Lung microvascular endothelial cell (primary cell): ENCODE measurements around the gene DOCK4. TPM values are rescaled to one million over a fixed set of nuclear protein-coding genes. Genes with fewer than 3 reads are reported as not detected.
"Not testable (repeated sequence)": the region's sequence is repeated elsewhere in the genome, so short reads cannot be mapped to it uniquely, and the experiment has no call there.

Experiments used
- DNase-seq, 2 donors: peaks; one replicate each; pipeline versions ENCODE4 v3.0.0 to v3.0.0-alpha.2; 2010; ENCODE audit warnings: low read depth in 2 of 2
- total RNA-seq: library from RNA; depleted of rRNA; stranded (reverse); fragments of >200 nt; gene quantifications from 2 replicates; pipeline ENCODE4 v1.2.1, GENCODE V29; 2014

DOCK4 gene
- total RNA-seq, 1 donor from 2014 or later = 57.1 TPM

DNA sequence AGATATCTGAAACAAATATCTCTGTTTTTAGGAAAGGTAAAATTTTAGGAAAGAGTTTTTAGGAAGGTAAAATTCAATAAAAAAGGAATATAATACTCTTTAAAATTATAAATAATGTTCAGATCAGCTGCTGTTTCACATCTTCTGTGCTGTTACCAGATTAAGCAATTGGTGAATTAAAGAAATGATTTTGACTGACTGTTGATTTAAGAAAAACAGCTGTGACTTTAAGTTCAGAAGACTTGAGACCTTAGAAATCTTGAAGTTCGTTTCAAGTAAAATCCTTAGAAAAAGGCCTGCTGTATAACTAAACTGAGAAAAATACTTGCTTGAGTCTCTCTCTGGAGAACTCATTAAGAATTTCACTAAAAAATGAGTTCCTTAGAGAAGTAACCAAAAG lies 250.6 kb downstream of the DOCK4 start:
- no peak for DNase-seq

DNA sequence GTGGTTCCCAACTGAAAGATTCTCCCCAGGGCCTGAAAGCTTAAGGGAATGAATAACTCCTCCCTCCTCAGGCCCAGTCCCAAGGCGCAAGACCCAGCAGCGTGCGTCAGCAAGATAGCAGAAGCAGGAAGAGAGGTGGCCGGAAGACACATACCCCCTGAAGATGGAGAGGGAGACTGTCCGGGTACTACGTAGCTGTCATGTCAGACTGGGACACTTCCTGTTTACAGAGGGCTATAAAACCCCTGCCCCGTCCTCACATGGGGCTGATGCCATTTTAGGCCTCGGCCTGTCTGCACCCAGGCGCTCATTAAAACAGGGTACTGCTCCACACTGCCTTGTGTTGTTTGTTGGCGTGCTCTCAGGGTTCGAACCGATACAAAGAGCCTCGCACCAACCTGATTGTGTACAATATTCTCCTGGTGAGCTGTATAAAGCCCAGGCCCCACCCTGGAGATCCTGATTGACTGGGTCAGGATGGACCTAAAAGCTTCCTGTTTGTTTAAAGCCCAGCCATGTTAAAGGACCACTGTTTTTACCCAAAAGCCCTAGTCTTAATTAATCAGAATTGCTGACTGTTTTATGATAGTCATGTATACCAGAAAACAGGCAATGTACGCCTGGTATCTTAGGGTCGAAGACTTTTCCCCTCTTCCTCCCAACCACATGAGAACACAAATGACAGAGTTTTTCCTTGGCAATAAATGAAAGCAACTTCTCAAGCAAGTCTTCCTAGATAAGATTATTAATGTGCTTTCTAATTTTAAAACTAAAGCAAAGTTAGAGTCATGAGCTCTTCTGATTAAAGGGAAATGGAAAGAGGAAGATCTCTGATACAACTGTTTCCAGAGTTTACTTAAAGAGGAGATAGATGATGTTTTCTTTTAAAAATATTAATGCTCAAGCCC lies 251.5 kb downstream of the DOCK4 start:
- peak; percentile 7 to 59 for DNase-seq

DNA sequence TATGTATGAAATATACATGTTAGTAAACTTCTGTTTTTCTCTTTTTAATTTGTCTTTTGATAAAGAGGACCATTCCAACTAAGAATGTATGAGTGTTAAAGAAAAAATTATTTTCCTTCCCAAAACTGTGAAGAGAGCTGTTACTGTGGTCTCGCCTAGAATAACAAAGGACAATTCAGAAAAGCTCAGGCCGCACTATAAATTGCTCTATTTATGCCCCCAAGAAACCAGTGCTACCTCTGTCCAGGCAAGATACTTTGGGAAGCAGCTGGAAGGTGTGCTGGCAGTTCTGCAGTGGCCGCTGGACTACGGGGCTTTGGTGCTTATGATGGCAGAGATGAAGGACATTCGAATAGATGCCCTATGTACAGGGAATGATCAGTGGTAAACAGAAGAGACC lies 252.1 kb downstream of the DOCK4 start:
- no peak for DNase-seq

DNA sequence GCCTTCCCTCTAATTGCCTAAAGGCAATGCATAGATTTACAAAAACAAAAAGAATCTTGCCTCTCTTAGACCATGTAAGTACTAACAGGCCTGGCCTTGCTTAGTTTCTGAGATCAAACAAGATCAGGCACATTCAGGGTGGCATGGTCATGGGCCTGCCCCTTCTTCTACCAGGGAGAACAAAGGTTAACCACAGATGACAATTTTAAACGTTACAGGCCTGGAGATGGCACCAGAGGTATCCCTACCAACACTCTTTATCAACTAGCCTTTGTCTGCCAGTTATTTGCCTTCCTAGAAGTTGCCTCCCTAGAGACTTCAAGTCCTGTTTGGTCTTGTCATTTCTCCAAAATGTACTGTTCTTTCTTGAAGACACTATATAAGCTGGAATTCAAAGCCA lies 252.6 kb downstream of the DOCK4 start:
- peak; percentile 12 to 58 for DNase-seq

DNA sequence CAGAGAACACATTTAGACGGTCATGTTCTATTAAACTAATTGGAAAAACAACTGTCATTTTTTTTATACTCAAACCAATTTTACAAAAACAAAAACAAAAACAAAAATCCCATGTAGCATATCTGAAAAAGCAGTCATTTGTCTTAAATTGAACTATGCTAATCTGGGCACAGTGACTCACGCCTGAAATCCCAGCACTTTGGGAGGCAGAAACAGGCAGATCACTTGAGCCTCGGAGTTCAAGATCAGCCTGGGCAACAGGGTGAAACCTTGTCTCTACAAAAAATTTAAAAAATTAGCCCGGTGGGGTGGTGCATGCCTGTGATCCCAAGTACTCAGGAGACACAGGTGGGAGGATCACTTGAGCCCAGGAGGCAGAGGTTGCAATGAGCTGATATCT lies 253.4 kb downstream of the DOCK4 start:
- DNase-seq = no peak

DNA sequence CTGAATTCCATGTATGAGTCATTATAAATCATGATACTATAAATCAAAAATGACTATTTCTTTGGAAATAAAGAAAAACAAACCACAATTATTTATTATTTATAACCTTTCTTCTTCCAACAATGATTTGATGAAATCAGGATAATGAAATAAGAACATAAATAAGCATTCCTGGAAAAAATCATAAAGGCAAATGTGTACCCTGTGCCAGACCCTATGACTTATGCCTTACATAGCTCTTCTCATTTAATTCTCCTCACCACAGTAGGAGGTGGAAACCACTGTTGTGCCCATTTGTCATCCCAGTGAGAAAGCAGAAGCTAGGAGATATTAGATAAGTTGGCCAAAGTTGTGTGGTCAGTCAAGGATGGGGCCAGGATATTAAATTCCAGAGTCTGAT lies 255.1 kb downstream of the DOCK4 start:
- no peak for DNase-seq

DNA sequence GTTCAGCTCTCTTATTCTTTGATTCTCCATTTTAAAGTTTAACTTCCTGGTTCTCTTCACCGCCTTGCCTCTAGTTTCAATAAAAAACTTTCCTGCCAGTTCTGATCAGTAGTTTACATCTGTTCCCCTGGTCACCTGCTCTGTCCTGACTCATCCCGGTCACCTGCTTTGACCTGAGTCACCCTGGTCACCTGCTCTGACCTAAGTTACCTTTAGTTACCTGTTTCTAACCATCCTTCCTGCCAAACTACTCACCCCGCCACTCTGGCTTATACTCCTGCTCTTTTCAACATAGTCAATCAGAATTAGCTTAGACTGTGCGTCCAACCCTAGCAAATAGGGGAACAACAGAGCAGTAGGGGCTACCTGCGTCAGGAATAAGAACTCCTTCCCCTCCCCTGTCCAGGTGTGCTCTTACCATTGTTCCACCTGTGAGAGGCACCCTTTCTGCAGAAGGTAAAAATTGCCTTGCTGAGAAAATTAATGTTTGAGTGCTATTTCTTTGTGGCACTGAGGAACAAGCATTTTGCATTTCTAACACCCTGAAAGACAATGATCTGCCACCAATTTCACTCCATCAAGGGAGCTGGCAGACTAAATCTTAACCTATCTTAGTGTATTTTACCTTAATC lies 263.6 kb downstream of the DOCK4 start:
- no peak for DNase-seq

DNA sequence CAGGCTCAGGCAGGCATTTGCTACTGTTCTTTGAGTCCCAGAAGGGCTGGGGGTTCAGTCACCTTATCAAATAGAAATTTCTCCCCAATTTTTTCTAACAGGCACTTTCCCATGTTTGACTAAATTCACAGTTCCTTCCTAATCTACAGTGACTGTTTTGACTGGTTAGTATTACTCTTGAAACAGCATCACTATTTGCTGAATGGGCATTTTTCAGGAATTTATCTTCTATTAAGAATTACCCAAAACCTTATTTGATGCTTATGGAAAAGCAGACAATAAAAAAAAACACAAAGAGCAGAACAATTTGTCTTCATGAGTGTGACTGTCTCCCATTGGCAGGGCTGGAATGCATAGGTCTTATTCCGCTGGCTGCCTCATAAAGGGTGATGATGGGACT lies 269.0 kb downstream of the DOCK4 start:
- no peak for DNase-seq

DNA sequence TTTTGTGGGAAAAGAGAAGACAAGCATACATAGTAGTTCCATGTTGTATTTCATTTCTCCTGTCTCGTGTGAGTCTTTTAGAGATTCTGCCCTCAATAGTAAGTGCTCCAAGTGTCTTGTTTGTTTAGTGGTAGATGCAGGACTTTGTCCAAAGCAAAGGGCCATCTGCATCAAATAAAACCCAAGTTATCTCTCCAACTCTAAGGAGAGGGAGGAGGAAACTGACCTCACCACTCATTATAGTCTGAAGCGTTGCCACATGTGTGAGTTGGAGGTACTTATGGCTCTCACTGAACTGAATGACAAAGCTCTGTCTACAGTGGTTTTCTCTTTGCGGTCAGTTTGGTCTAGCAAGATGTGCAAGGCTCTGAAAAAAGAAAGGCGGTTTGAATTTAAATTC lies 272.6 kb downstream of the DOCK4 start:
- DNase-seq = no peak

DNA sequence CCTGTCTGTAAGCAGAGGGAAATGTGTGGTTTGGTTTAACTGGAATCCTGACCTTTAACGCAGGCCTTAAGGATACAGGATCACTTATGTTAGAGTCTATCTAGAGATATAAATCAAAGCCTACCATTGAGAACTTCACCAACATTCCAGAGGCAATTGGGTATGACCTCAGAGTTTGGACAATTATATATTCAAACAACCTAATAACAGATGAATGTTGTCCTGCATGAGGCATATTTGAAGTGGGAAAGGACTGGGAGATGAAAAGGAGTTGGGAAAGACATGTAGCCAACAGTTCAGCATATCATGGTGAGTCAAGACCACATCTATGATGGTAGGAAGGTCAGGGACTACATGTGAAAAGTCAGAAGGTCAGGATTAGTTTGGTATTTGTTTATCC lies 274.2 kb downstream of the DOCK4 start:
- DNase-seq = no peak

DNA sequence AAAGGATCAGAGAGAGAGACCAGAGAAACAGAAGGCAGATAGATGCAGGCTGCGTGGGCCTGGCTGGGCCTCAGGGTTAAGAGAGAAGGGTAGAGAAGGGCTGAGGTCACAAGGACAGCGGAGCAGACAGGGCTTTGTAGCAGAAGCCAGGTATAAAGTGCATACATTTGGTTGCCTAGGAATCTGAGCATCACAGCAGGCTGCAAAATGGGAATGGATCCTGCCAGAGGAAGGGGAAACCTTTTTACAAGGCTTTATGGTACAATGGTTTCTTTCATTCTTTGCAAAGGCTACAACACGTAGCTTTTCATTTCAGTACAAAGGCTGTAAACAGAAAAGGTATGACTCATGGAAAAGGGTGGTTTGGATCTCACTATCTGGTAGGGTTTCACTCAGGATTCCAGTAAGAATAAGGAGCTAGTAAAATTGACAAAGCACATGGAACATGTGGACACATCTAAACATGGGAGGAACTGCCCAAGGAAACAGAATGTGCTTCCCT lies 275.1 kb downstream of the DOCK4 start:
- DNase-seq = peak; percentile 37 to 56

DNA sequence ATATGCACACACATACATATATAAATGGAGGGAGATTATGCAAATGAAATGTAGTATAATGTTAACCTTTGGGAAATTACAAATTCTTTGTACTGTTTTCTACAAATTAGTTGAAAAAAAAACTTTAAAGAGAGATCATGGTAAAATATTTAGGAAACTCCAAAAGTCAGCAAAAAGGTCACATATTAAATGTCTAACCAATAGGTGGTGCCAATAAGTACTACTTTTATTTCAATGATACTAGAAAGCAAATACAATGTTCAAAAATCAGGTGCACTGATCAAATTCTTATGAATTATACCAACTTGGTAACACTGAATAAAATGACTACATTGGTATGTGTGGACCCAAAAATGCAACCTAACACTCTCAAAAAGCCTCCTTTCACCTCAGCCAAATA lies 276.9 kb downstream of the DOCK4 start:
- DNase-seq = no peak

DNA sequence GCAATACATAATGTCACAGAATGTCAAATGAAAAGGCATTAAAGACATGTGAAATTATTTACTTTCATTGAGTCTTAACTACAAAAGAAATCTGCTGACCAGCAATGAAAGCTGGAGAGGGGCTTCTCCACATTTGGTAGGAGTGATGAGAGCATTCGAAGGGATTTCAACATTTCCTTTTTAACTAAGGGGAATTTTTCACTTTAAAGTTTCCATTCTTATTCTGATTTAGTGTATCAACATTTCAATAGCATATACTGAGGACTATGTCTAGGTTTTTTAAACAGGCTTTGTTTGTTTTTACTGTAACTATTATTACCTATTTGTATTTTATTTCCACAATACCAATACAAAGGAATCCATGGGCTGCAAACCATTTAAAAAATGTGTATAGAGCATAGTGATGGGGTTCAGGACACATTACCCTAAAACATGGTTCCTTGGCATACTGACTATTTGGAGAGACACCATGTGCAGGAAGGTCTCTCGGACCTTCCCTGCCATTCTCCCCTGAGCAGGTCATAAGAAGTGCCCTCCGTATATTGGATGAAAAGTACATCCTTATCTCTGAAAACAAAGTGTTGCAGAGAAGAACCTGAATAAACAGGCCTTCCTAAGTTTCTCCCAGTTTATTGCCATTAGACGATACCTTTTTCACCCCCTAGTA lies 278.7 kb downstream of the DOCK4 start:
- no peak for DNase-seq

DNA sequence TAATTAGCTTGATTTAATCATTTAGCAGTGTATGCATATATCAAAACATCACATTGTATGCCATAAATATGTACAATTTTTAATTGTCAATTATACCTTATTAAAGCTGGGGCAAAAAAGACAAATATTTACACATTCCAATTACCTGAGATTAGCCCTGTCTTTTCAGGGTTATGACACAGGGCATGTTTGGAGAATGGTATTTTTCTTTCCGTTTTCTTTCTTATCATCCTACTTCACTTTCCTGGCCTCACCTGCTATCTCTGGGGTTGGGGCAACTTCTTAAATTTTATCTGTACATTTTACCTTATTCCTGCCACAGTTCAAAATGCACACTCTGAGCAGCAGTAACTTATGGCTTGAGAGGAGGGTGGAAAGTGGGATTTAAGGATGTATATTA lies 285.9 kb downstream of the DOCK4 start:
- no peak for DNase-seq

DNA sequence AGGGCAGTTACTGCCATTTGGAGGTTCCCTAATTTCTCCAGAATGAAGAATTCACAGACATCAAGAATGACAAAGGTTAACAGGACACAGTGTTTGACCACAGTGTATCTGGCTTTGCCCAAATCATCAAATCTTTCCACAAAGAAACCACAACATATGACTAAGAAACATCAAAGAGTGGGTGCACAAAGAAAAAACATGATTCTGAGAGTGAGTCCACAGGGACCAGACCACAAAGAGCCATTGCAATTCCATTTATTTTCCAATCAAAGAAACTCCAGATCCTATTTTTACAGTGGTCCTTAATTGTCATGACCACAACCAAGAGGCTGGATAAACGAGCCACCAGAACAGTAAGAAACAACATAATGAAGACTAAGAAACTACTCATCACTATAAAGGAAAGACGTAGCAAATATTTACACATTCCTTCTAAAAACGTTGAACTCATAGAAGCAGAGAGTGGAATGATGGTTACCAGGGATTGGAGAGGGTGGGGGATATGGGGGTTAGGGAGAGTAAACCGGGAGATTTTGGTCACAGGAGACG lies 286.5 kb downstream of the DOCK4 start:
- no peak for DNase-seq

DNA sequence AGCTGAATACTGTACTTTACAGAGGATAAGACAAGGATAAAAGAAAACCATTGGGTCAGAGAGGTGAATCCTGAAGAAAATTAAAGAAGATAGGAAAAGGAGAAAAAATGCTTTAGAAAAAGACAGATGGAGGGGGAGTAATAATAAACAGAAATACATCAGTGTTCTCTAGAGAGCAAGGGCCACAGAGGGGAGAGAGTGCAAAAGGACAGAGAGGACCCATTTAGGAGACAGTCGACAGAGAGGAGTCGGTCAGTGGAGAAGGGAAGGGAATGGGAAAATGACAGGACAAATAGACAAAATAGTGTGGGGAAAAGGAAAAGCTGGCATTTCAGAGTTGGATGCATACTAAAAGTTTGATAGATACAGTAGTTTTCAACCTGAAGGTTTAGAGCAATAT lies 287.0 kb downstream of the DOCK4 start:
- no peak for DNase-seq

DNA sequence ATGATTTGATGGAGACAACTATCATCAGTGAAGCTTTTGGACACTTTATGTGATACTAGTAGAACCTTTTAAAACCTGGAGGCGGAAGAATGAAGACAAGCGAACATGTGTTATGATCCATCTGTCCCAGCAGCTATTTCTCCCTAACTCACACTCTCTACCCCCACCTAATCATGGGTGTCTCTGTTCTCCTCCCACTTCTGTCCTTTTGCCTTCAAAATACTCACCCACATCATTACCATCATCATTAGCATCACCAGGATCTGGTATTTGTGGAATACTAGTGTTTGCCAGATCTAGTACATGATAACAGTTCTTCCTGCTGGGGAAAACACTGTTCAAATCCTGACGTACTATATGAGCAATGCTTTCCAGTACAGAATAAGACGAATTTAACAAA lies 287.7 kb downstream of the DOCK4 start:
- DNase-seq = no peak

DNA sequence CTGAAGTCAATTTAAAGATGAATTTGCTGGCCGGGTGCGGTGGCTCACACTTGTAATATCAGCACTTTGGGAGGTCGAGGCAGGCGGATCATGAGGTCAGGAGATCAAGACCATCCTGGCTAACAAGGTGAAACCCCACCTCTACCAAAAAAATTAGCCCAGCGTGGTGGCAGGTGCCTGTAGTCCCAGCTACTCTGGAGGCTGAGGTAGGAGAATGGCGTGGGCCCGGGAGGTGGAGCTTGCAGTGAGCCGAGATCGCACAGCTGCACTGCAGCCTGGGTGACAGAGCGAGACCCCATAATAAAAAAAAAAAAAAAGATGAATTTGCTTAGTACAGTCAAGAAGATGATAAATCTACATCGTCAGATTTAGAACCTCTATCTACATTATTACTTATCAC lies 288.8 kb downstream of the DOCK4 start:
- not testable (repeated sequence) for DNase-seq

DNA sequence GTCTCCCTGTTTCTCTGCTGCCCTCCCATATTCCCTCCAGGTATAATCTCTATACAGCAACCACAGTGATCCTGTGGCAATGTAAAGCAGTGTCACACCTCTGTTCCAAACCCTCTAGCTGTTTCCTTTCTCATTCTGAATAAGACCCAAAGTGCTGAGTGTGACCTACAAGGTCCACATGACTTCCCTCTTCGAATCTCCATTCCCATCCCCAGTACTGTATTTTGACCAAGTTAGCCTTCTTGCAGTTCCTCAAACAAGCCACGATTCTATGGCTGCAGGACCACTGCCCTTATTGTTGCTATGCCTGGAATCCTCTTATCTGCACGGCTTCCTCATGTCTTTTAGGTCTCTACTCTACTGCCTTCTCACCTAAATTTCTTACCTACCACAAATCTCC lies 291.9 kb downstream of the DOCK4 start:
- no peak for DNase-seq

DNA sequence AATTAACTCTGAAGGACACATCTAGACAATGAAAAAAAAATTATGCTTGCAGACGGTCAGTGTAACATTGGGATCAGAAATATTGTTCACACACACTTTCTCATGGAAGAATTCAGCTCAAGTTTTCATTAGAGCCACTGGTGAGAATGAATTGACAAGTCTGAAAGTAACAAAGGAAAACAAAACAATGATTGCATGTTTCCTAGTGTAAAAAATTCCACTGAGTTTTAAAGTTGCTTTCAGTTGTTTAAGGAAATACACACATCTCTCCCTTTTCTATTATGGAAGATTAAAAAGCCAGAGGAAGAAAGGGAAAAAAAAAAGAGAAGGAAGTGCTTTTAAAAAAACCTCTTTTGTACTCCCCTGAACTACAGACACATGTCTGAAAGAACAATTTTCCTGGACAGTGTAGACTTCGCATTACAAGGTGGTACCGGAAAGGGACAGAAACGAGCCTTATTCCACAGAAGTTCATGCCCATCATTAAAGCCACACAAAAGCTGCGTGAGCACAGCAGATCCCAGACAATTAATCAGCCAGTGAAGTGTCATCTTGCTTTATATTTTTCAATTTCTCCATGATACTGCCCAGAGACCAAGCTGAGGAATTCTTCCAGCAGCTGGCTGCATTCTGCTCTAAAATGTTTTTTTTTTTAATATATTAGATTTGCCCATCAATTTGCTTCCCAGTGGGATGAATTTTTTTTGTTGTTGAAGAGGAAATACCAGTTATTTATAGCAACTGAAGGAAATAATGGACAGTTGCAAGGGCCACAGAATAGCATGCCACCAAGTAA lies 294.8 kb downstream of the DOCK4 start:
- peak in 1 of 2 donors; percentile 51 for DNase-seq

DNA sequence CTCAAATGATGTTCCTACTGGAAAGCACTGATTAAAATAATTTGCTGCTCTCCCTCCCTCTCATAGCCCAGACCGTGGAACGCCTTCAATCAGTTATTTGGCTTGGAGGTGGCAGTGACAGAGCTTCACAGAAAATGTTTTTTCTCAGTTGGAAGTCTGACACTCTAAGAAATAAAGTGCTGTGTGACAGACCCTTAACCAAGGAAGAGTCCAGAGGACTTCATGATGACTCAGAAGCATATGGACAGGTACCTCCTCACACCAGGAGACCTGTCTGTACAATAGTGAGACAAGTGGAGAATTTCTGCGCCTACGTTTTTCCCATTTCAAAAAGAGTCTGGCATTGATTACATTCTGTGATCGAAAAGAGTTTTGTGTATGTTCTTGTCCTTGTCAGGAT lies 295.5 kb downstream of the DOCK4 start:
- no peak for DNase-seq
